Measurements from ENCODE around the gene CMIP.

CMIP gene

DNA sequence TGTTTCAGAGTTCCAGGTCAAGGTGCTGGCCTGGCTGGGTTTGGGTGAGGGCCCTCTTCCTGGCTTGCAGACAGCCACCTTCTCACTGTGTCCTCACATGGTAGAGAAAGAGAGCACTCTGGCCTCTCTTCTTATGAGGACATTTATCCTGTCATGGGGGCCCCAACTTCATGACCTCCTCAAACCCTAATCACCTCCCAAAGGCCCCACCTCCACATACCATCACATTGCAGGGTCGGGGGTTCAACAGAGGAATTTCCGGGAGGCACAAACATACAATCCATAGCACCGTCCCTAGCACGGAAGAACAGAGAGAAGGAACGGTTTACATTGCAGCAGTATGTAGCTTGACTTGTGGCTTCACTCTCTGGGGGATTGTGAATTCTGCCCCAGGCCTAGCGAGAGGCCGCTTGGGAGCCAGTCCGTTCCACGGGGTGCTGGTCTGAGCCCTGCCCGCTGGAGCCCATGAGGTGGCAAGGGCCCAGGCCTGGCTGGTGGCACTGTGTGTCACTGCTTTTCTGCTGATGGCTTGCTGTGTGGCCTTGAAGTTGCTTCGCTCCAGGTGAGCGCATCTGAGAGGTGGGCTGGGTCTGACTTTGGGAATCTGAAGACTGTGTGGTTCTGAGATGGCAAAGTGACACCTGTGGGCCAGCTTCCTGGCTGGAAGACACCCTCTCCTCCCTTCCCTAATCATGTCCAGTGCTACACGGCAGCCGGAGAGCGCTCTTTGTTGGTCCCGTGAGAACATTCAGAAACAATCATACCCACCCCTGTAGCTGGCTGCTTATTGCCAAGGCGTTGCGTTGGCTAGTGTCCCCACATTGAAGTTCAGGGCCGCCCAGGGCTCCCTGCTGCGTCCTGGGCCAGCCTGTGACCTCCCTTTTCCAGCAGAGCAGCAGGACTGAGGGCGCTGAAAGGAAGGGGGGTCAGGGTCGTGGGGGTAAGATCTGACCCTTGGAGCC is 98.3 kb downstream of the CMIP start:
- no peak overlapping the region for H3K27ac ChIP-seq (ENCODE audit: low read depth in 2 of 2, low read length in 2 of 2)
- no peak overlapping the region for H3K4me3 ChIP-seq (ENCODE audit: low read length in 2 of 2)
- H3K36me3 ChIP-seq (ENCODE audit: control insufficient read depth in 2 of 2, insufficient read depth in 2 of 2, low read length in 2 of 2), result no peaks in the 10 kb centered on the region
- no peaks in the 10 kb centered on the region for H3K9me3 ChIP-seq (ENCODE audit: control insufficient read depth in 2 of 2, low read length in 2 of 2)
- no peaks in the 10 kb centered on the region for H3K27me3 ChIP-seq (ENCODE audit: control insufficient read depth in 2 of 2, insufficient read depth in 2 of 2, low read length in 2 of 2)
- no peak overlapping the region for H3K9ac ChIP-seq (ENCODE audit: low read depth in 1 of 2, low read length in 2 of 2)
- peaks cover 22 to 24% of the 10 kb centered on the region in 2 donors for H3K4me1 ChIP-seq (ENCODE audit: control insufficient read depth in 2 of 2, insufficient read depth in 2 of 2, low read length in 2 of 2)

DNA sequence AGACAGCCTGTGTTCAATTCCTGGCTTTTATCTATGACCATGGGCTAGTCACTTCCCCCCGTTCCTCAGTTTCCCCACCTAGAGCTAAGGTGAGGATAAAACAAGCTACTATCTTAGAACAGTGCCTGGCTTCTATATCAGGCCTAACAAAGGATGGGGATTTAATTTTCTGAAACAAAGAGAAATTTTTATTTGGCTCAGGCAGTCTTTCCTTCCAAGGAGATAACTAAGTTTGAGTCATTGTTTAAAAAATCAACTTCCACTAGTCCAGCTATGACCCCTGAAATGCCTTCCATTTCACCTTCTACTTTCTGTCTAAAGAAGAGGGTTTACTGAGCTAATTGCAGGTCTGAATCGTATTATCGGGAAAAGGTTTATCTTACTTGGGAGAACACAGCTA is 99.0 kb downstream of the CMIP start:
- H3K4me3 ChIP-seq (ENCODE audit: low read length in 2 of 2), result no peak overlapping the region
- H3K4me1 ChIP-seq (ENCODE audit: control insufficient read depth in 2 of 2, insufficient read depth in 2 of 2, low read length in 2 of 2), result peaks cover 26 to 30% of the 10 kb centered on the region in 2 donors
- H3K27me3 ChIP-seq (ENCODE audit: control insufficient read depth in 2 of 2, insufficient read depth in 2 of 2, low read length in 2 of 2), result no peaks in the 10 kb centered on the region
- no peaks in the 10 kb centered on the region for H3K9me3 ChIP-seq (ENCODE audit: control insufficient read depth in 2 of 2, low read length in 2 of 2)
- no peak overlapping the region for H3K27ac ChIP-seq (ENCODE audit: low read depth in 2 of 2, low read length in 2 of 2)
- no peaks in the 10 kb centered on the region for H3K36me3 ChIP-seq (ENCODE audit: control insufficient read depth in 2 of 2, insufficient read depth in 2 of 2, low read length in 2 of 2)
- H3K9ac ChIP-seq (ENCODE audit: low read depth in 1 of 2, low read length in 2 of 2), result no peak overlapping the region

DNA sequence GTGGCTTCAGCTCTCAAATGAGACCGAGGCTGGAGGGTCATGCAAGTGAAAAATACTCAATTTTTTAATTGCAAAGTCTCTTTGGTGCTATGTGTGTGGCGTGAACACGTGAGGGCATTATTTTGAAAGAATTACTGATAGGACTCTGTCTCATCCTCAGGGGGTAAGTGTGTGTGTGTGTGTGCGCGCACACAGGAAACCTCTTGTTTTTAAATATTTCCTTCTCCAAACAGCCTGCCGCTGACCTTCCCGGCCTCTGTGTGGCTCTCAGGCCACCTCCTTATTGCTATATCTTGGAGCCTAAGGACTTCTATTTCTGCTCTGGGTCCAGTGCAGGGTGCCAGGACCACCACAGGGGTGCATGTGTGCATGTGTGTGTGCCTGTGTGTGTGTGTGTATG is 99.7 kb downstream of the CMIP start:
- peaks cover 29 to 31% of the 10 kb centered on the region in 2 donors for H3K4me1 ChIP-seq (ENCODE audit: control insufficient read depth in 2 of 2, insufficient read depth in 2 of 2, low read length in 2 of 2)

DNA sequence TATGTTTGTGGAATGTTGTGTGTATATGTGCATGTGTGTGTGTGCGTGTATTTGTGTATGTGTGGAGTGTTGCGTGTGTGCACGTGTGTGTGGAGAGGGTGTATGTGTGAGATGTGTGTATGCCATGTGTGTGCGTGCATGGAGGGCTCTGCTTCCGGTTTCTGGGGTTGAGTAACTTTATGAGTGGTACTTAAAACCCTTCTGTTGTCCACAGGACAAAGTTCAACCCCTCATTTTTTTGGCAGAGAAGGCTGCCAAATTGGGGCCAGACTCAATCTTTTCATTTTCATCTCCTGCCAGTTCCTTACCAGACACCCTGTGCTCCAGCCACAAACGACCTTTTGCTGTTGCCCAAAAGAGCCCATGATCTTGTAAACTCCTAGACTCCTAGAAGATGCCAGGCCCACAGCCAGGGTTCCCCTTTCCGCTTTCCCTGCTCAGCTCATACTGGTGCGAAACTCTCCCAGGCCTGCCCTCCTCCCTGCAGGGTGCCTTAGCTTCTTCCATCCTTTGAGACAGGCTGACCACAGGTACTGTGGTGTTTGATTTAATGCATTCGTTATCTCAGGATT is 100.2 kb downstream of the CMIP start:
- H3K4me3 ChIP-seq (ENCODE audit: low read length in 2 of 2), result no peak overlapping the region
- H3K36me3 ChIP-seq (ENCODE audit: control insufficient read depth in 2 of 2, insufficient read depth in 2 of 2, low read length in 2 of 2), result no peaks in the 10 kb centered on the region
- no peak overlapping the region for H3K9ac ChIP-seq (ENCODE audit: low read depth in 1 of 2, low read length in 2 of 2)
- H3K9me3 ChIP-seq (ENCODE audit: control insufficient read depth in 2 of 2, low read length in 2 of 2), result no peaks in the 10 kb centered on the region
- peaks cover 34 to 36% of the 10 kb centered on the region in 2 donors for H3K4me1 ChIP-seq (ENCODE audit: control insufficient read depth in 2 of 2, insufficient read depth in 2 of 2, low read length in 2 of 2)
- H3K27ac ChIP-seq (ENCODE audit: low read depth in 2 of 2, low read length in 2 of 2), result peak overlapping the region in 1 of 2 donors; percentile 2
- H3K27me3 ChIP-seq (ENCODE audit: control insufficient read depth in 2 of 2, insufficient read depth in 2 of 2, low read length in 2 of 2), result no peaks in the 10 kb centered on the region

More for the DNA sequence above, 99.7 kb downstream of the CMIP start:
- no peaks in the 10 kb centered on the region for H3K36me3 ChIP-seq (ENCODE audit: control insufficient read depth in 2 of 2, insufficient read depth in 2 of 2, low read length in 2 of 2)
- no peaks in the 10 kb centered on the region for H3K27me3 ChIP-seq (ENCODE audit: control insufficient read depth in 2 of 2, insufficient read depth in 2 of 2, low read length in 2 of 2)
- H3K27ac ChIP-seq (ENCODE audit: low read depth in 2 of 2, low read length in 2 of 2), result peak overlapping the region in 1 of 2 donors; percentile 2
- H3K4me3 ChIP-seq (ENCODE audit: low read length in 2 of 2), result no peak overlapping the region
- no peaks in the 10 kb centered on the region for H3K9me3 ChIP-seq (ENCODE audit: control insufficient read depth in 2 of 2, low read length in 2 of 2)
- H3K9ac ChIP-seq (ENCODE audit: low read depth in 1 of 2, low read length in 2 of 2), result no peak overlapping the region

DNA sequence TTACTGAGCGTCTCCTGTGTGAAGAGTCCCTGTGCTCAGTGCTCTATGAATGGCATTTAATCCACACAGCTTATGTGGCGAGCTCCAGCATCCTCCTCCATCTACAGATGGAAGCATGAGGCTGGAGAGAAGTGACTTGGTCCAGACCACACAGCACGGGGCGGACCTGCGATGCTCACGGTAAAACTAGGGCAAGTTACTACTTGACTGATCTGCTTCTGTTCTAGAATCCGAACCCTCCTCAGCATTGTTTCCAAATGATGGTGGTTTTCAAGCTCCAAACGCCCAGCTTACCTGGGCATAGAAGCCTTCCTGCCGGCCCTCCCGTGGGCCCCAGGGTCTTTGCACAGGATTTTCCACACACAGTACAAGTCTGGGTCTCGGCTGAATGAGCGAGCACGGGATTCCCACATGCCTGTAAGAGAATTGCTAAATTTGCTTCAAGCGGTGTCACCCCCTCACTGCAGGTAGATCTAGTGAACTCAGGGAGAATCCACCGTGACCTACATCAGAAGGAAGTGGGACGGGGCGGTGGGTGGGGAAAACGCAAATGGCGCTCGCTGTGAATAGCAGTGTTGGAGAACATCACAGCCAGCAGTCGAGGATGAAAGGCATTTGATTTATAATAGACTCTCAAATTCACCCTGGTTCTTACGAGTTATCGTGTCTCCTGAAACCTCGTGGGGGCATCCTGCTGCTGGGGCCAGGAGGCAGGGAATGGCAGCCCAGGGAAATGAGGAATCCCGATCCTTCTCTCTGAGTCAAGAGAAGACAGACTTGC is 101.1 kb downstream of the CMIP start:
- Histone ChIP-seq H3K4me1 (ENCODE audit: control insufficient read depth in 2 of 2, insufficient read depth in 2 of 2, low read length in 2 of 2) (peaks cover 39 to 43% of the 10 kb centered on the region in 2 donors), H3K4me3 (ENCODE audit: low read length in 2 of 2) (no peak overlapping the region), H3K9ac (ENCODE audit: low read depth in 1 of 2, low read length in 2 of 2) (no peak overlapping the region), H3K9me3 (ENCODE audit: control insufficient read depth in 2 of 2, low read length in 2 of 2) (no peaks in the 10 kb centered on the region), H3K27me3 (ENCODE audit: control insufficient read depth in 2 of 2, insufficient read depth in 2 of 2, low read length in 2 of 2) (no peaks in the 10 kb centered on the region), H3K27ac (ENCODE audit: low read depth in 2 of 2, low read length in 2 of 2) (no peak overlapping the region), H3K36me3 (ENCODE audit: control insufficient read depth in 2 of 2, insufficient read depth in 2 of 2, low read length in 2 of 2) (no peaks in the 10 kb centered on the region)

DNA sequence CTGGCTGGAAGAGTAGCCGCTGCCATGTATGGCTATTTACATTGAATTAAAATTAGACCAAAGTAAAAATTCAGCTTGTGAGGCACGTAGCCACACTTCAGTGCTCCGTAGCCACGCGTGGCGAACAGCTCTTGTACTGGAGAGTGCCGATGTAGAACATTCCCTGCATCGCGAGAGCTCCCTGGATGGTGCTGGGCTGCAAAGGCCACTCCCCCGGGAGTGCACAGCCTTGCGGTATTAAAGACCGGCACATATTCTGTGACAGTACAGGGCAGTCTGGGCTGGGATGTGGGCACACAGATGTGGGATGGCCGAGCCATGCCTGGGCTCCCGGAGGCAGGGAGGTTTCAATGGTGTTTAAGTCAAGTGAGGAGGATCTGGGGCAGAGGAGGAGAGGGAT is 102.2 kb downstream of the CMIP start:
- H3K27me3 ChIP-seq (ENCODE audit: control insufficient read depth in 2 of 2, insufficient read depth in 2 of 2, low read length in 2 of 2), result no peaks in the 10 kb centered on the region
- no peak overlapping the region for H3K9ac ChIP-seq (ENCODE audit: low read depth in 1 of 2, low read length in 2 of 2)
- H3K4me1 ChIP-seq (ENCODE audit: control insufficient read depth in 2 of 2, insufficient read depth in 2 of 2, low read length in 2 of 2), result peaks cover 41 to 43% of the 10 kb centered on the region in 2 donors
- H3K27ac ChIP-seq (ENCODE audit: low read depth in 2 of 2, low read length in 2 of 2), result no peak overlapping the region
- no peaks in the 10 kb centered on the region for H3K36me3 ChIP-seq (ENCODE audit: control insufficient read depth in 2 of 2, insufficient read depth in 2 of 2, low read length in 2 of 2)
- H3K9me3 ChIP-seq (ENCODE audit: control insufficient read depth in 2 of 2, low read length in 2 of 2), result no peaks in the 10 kb centered on the region
- H3K4me3 ChIP-seq (ENCODE audit: low read length in 2 of 2), result no peak overlapping the region

DNA sequence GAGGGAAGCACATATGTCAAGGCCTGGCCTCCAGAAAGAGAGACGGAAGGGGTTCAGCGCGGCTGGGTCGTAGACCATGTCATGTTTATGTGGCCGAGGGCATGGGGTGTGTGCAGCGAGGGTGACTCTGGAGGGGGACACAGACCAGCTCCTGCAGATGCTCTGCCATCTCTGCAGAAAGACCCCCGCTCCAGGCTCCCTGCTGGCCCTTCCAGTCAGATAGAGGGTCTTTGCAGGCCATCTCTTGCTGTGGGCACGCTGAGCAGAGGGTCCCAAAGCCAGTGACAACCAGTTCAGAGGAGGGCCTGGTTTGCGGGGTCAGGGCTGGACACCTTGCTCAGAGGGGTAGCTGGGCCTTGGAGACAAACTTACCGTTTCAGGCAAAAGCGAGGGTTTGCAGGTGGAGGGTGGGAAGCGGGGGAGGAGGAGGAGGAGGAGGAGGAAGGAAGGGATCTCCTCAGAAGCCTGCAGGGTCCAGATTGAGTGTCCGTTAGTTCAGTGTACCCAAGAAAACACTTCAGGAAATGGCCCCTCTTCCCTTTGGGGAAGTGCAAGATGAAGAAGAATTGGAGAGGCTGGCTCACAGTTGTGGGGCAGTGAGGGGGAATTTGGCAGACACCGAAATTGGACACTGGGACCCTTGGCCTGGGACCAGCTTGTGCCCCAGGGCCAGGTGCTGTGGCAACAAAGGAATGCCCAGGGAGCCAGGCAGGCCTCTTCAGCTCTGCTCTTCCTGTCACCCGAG is 102.8 kb downstream of the CMIP start:
- H3K9me3 ChIP-seq (ENCODE audit: control insufficient read depth in 2 of 2, low read length in 2 of 2), result no peaks in the 10 kb centered on the region
- peaks cover 41 to 43% of the 10 kb centered on the region in 2 donors for H3K4me1 ChIP-seq (ENCODE audit: control insufficient read depth in 2 of 2, insufficient read depth in 2 of 2, low read length in 2 of 2)
- H3K36me3 ChIP-seq (ENCODE audit: control insufficient read depth in 2 of 2, insufficient read depth in 2 of 2, low read length in 2 of 2), result no peaks in the 10 kb centered on the region
- H3K9ac ChIP-seq (ENCODE audit: low read depth in 1 of 2, low read length in 2 of 2), result no peak overlapping the region
- H3K27ac ChIP-seq (ENCODE audit: low read depth in 2 of 2, low read length in 2 of 2), result no peak overlapping the region
- H3K4me3 ChIP-seq (ENCODE audit: low read length in 2 of 2), result no peak overlapping the region
- no peaks in the 10 kb centered on the region for H3K27me3 ChIP-seq (ENCODE audit: control insufficient read depth in 2 of 2, insufficient read depth in 2 of 2, low read length in 2 of 2)

DNA sequence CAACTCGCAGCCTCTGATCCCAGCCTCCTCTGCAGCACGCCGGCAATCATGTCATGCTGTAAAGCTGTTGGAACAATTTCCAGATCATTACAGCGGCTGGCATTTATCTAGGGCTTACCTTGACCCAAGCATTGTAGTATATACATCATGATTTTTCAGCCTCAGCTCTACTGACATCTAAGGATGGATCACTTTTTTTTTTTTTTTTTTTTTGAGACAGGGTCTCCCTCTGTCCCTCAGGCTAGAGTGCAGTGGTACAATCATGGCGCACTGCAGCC is 103.3 kb downstream of the CMIP start:
- no peaks in the 10 kb centered on the region for H3K27me3 ChIP-seq (ENCODE audit: control insufficient read depth in 2 of 2, insufficient read depth in 2 of 2, low read length in 2 of 2)
- peaks cover 41% of the 10 kb centered on the region in 2 donors for H3K4me1 ChIP-seq (ENCODE audit: control insufficient read depth in 2 of 2, insufficient read depth in 2 of 2, low read length in 2 of 2)
- H3K4me3 ChIP-seq (ENCODE audit: low read length in 2 of 2), result no peak overlapping the region
- H3K9ac ChIP-seq (ENCODE audit: low read depth in 1 of 2, low read length in 2 of 2), result no peak overlapping the region
- H3K9me3 ChIP-seq (ENCODE audit: control insufficient read depth in 2 of 2, low read length in 2 of 2), result no peaks in the 10 kb centered on the region
- H3K27ac ChIP-seq (ENCODE audit: low read depth in 2 of 2, low read length in 2 of 2), result no peak overlapping the region
- no peaks in the 10 kb centered on the region for H3K36me3 ChIP-seq (ENCODE audit: control insufficient read depth in 2 of 2, insufficient read depth in 2 of 2, low read length in 2 of 2)

DNA sequence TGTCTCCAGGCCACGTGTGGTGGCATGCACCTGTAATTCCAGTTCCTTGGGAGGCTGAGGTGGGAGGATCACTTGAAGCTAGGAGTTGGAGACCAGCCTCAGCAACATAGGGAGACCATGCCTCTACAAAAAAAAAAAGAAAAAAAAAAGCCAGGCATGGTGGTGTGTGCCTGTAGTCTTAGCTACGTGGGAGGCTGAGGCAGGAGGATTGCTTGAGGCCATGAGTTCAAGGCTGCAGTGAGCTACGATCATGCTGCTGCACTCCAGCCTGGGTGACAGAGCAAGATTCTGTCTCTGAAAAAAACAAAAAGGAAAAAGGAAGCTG is 103.9 kb downstream of the CMIP start:
- Histone ChIP-seq H3K36me3 (ENCODE audit: control insufficient read depth in 2 of 2, insufficient read depth in 2 of 2, low read length in 2 of 2) (no peaks in the 10 kb centered on the region), H3K27me3 (ENCODE audit: control insufficient read depth in 2 of 2, insufficient read depth in 2 of 2, low read length in 2 of 2) (no peaks in the 10 kb centered on the region), H3K4me1 (ENCODE audit: control insufficient read depth in 2 of 2, insufficient read depth in 2 of 2, low read length in 2 of 2) (peaks cover 42 to 43% of the 10 kb centered on the region in 2 donors), H3K9ac (ENCODE audit: low read depth in 1 of 2, low read length in 2 of 2) (no peak overlapping the region), H3K27ac (ENCODE audit: low read depth in 2 of 2, low read length in 2 of 2) (peak overlapping the region; percentile 29 to 52), H3K4me3 (ENCODE audit: low read length in 2 of 2) (no peak overlapping the region), H3K9me3 (ENCODE audit: control insufficient read depth in 2 of 2, low read length in 2 of 2) (no peaks in the 10 kb centered on the region)

Measured in mucosa of rectum (tissue), 2 donors.